SK-N-SH treated with all-trans-retinoic acid at 6 μM for 48 hours (cell line): ENCODE data around the gene CRYBG3.

Experiments used
- ATAC-seq: fragments of 200-7000 bp; cut with Tn5 transposase; 3 replicates; pipeline ENCODE4 v1.9.1; 2020; ENCODE audit warnings: mild to moderate bottlenecking, moderate library complexity
- ARNTL ChIP-seq: fragments of 450-650 bp; formaldehyde crosslinking; IDR thresholded peaks from 2 replicates; pipeline ENCODE4 v1.5.0; 2020; ENCODE audit warnings: low read depth, mild to moderate bottlenecking, moderate library complexity, borderline replicate concordance
- CREB5 ChIP-seq: fragments of 250-450 bp; sonication (Bioruptor Pico); IDR thresholded peaks from 2 replicates; pipeline ENCODE4 v1.5.1; 2020; ENCODE audit warnings: low read depth, mild to moderate bottlenecking, moderate library complexity
- CSRNP3 ChIP-seq: fragments of 250-450 bp; sonication (Bioruptor Pico); IDR thresholded peaks from 2 replicates; pipeline ENCODE4 v1.5.1; 2021; ENCODE audit warnings: mild to moderate bottlenecking, moderate library complexity
- ESRRG ChIP-seq: fragments of 250-450 bp; sonication (Bioruptor Pico); IDR thresholded peaks from 2 replicates; pipeline ENCODE4 v1.6.1; 2021; ENCODE audit warnings: mild to moderate bottlenecking
- ISL1 ChIP-seq: fragments of 250-450 bp; sonication (Bioruptor Pico); IDR thresholded peaks from 2 replicates; pipeline ENCODE4 v2.1.2; 2022; ENCODE audit warnings: mild to moderate bottlenecking, moderate library complexity
- OSR1 ChIP-seq: fragments of 250-450 bp; sonication (Bioruptor Pico); IDR thresholded peaks from 2 replicates; pipeline ENCODE4 v1.8.0; 2022; ENCODE audit warnings: moderate library complexity, mild to moderate bottlenecking, inconsistent platforms
- POU6F1 ChIP-seq: fragments of 250-450 bp; sonication (Bioruptor Pico); IDR thresholded peaks from 2 replicates; pipeline ENCODE4 v1.8.0; 2021; ENCODE audit warnings: low read depth, mild to moderate bottlenecking, moderate library complexity, borderline replicate concordance
- PPARA ChIP-seq: fragments of 250-450 bp; sonication (Bioruptor Pico); IDR thresholded peaks from 2 replicates; pipeline ENCODE4 v1.5.0; 2020; ENCODE audit warnings: mild to moderate bottlenecking, borderline replicate concordance
- SNAI2 ChIP-seq: fragments of 250-450 bp; sonication (Bioruptor Pico); IDR thresholded peaks from 2 replicates; pipeline ENCODE4 v1.5.0; 2020; ENCODE audit warnings: mild to moderate bottlenecking, moderate library complexity
- TCF4 ChIP-seq: fragments of 250-450 bp; sonication (Bioruptor Pico); IDR thresholded peaks from 2 replicates; pipeline ENCODE4 v1.8.0; 2021; ENCODE audit warnings: mild to moderate bottlenecking, moderate library complexity, borderline replicate concordance
- TOX ChIP-seq: fragments of 250-450 bp; sonication (Bioruptor Pico); IDR thresholded peaks from 2 replicates; pipeline ENCODE4 v1.8.0; 2021; ENCODE audit warnings: mild to moderate bottlenecking, moderate library complexity, borderline replicate concordance
- TSHZ2 ChIP-seq: fragments of 250-450 bp; sonication (Bioruptor Pico); IDR thresholded peaks from 2 replicates; pipeline ENCODE4 v1.5.0; 2020; ENCODE audit warnings: mild to moderate bottlenecking, moderate library complexity
- ZC3H10 ChIP-seq: fragments of 250-450 bp; sonication (Bioruptor Pico); IDR thresholded peaks from 2 replicates; pipeline ENCODE4 v1.5.1; 2021; ENCODE audit warnings: mild to moderate bottlenecking, moderate library complexity
- ZFP30 ChIP-seq: fragments of 450-650 bp; formaldehyde crosslinking; IDR thresholded peaks from 2 replicates; pipeline ENCODE4 v1.5.0; 2022; ENCODE audit warnings: mild to moderate bottlenecking, moderate library complexity
- ZNF70 ChIP-seq: fragments of 450-650 bp; formaldehyde crosslinking; IDR thresholded peaks from 2 replicates; pipeline ENCODE4 v1.5.0; 2020; ENCODE audit warnings: mild to moderate bottlenecking, moderate library complexity
- ZNF8 ChIP-seq: fragments of 450-650 bp; formaldehyde crosslinking; IDR thresholded peaks from 2 replicates; pipeline ENCODE4 v1.5.0; 2020; ENCODE audit warnings: mild to moderate bottlenecking, moderate library complexity

Gene CRYBG3

DNA sequence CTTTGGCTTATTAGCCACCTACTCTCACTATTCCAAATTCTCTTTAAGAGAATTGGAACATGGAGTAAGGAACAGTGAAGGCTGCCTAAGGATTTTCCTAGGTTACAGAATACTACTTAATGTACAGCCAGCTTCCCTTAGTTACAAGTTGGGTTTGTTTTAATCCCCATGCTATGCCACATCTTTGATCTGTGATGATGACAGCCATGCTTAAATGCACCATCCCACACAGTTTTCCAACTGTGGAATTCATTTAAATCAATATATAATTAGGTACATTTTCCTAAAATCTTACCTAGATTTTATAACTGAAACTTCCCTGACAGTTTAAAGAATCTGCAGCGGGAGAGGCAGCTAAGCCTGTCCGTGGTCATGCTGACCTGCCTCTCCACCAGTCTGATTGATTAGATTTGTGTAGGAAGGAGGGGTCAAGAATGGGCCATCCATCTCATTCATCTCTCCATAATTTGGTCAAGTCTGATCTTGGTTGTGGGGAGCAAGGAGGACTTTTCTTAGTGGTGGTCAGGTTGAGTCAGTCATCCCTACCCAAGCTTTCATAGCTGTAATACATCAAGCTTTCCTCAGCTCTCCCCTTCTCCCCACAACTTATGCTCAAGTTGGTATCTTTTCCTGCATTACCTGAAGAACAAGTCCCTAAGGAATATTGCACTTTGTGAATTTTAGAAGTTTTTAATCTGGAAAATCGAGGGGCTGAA, 113.3 kb downstream of the CRYBG3 start (continued):
- no peak for TF ChIP-seq CSRNP3 (CRISPR knock-in tag)
- no peak for TF ChIP-seq OSR1 (CRISPR knock-in tag)
- no peak for TF ChIP-seq TOX (CRISPR knock-in tag)
- TF ChIP-seq CREB5 (CRISPR knock-in tag) = no peak
- no peak for TF ChIP-seq ZC3H10 (CRISPR knock-in tag)
- TF ChIP-seq TCF4 (CRISPR knock-in tag) = no peak
- no peak for TF ChIP-seq PPARA (CRISPR knock-in tag)
- TF ChIP-seq ISL1 (CRISPR knock-in tag) = no peak
- TF ChIP-seq ESRRG = no peak

GRCh38 chr3:97935842-97936241, 114.0 kb downstream of the CRYBG3 start:
- TF ChIP-seq ZFP30 (CRISPR knock-in tag) (no peak), POU6F1 (CRISPR knock-in tag) (no peak), TSHZ2 (CRISPR knock-in tag) (no peak), CREB5 (CRISPR knock-in tag) (no peak)
- no peak for ATAC-seq

DNA sequence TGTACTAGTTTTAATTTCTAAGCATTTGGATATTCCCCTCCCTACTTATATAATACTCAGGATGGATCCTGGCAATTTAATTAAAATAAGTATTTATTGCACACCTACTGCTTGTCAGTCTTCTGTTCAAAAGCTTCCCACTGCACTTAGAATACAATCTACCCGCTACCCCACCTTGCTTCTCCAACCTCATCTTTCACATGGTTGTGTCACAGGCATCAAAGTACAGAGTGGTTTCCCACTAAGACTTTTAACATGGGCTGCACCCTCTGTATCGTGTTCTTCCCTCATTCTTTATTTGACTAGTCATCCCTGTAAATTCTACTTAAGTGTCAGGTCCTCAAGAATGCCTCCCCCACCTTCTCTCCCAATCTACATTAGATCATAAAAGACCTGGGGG, 115.4 kb downstream of the CRYBG3 start:
- ATAC-seq = no peak
- TF ChIP-seq ARNTL (CRISPR knock-in tag) (no peak), CSRNP3 (CRISPR knock-in tag) (no peak), ZNF8 (no peak), ZFP30 (CRISPR knock-in tag) (no peak), ZNF70 (CRISPR knock-in tag) (no peak), PPARA (CRISPR knock-in tag) (no peak), TCF4 (CRISPR knock-in tag) (no peak), ZC3H10 (CRISPR knock-in tag) (no peak), SNAI2 (CRISPR knock-in tag) (no peak), TSHZ2 (CRISPR knock-in tag) (no peak), POU6F1 (CRISPR knock-in tag) (no peak)
